ENCODE results near the gene PIGR. TPM values are rescaled to one million over a fixed set of nuclear protein-coding genes. Genes with fewer than 3 reads are reported as not detected.

Gene PIGR
- polyA plus RNA-seq, 1 donor (not counting 4 experiments of a cell fraction or from before 2014, with no cell fraction given): 0.01 TPM

- no peaks in the 10 kb centered on the region for H3K9me3 ChIP-seq (ENCODE audit: control insufficient read depth, low read depth, low read length)
- H3K4me2 ChIP-seq (ENCODE audit: control insufficient read depth, extremely low read depth, insufficient read depth, low read depth, low read length): no peak overlapping the region
- H3K27ac ChIP-seq (ENCODE audit: control insufficient read depth, insufficient read depth, low read length): no peak overlapping the region
- no peak overlapping the region for H2AFZ ChIP-seq (ENCODE audit: control insufficient read depth, low read length)
- no peaks in the 10 kb centered on the region for H4K20me1 ChIP-seq (ENCODE audit: control insufficient read depth, extremely low read depth, insufficient read depth, low read length)
- dilution Hi-C loops (cut with MboI; ENCODE audit: extremely low pct_ligation_motif_present, low sequenced_read_pairs): no loop called here
- H3K9ac ChIP-seq (ENCODE audit: control insufficient read depth, extremely low read depth, insufficient read depth, low read length): no peak overlapping the region
- H3K4me3 ChIP-seq (ENCODE audit: control insufficient read depth in 2 of 3, extremely low read depth in 1 of 3, insufficient read depth in 2 of 3, low read depth in 1 of 3, low read length in 3 of 3): no peak overlapping the region
- no peaks in the 10 kb centered on the region for H3K27me3 ChIP-seq (ENCODE audit: control insufficient read depth, extremely low read depth, insufficient read depth, low read length)
- no peak for FAIRE-seq
- H3K4me1 ChIP-seq (ENCODE audit: control insufficient read depth, extremely low read depth, insufficient read depth, low read length): peaks cover 64% of the 10 kb centered on the region
- no peaks in the 10 kb centered on the region for H3K36me3 ChIP-seq (ENCODE audit: control insufficient read depth in 2 of 2, extremely low read depth in 1 of 2, insufficient read depth in 2 of 2, low read length in 2 of 2)
- H3K9me1 ChIP-seq (ENCODE audit: control insufficient read depth, extremely low read depth, insufficient read depth, low read length): no peaks in the 10 kb centered on the region
- no peak for TF ChIP-seq EZH2 (IDR thresholded peaks at IDR 0.05; ENCODE audit: low read length)
- TF ChIP-seq, protein P1, sequence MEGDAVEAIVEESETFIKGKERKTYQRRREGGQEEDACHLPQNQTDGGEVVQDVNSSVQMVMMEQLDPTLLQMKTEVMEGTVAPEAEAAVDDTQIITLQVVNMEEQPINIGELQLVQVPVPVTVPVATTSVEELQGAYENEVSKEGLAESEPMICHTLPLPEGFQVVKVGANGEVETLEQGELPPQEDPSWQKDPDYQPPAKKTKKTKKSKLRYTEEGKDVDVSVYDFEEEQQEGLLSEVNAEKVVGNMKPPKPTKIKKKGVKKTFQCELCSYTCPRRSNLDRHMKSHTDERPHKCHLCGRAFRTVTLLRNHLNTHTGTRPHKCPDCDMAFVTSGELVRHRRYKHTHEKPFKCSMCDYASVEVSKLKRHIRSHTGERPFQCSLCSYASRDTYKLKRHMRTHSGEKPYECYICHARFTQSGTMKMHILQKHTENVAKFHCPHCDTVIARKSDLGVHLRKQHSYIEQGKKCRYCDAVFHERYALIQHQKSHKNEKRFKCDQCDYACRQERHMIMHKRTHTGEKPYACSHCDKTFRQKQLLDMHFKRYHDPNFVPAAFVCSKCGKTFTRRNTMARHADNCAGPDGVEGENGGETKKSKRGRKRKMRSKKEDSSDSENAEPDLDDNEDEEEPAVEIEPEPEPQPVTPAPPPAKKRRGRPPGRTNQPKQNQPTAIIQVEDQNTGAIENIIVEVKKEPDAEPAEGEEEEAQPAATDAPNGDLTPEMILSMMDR (optimal IDR thresholded peaks at IDR 0.05 in 1 of 3, IDR thresholded peaks at IDR 0.05 in 1 of 3, conservative IDR thresholded peaks at IDR 0.05 in 1 of 3; ENCODE audit: extremely low read depth in 1 of 3, insufficient read depth in 2 of 3, low read length in 3 of 3): no peak
- H3K79me2 ChIP-seq (ENCODE audit: control insufficient read depth, insufficient read depth, low read length): no peaks in the 10 kb centered on the region
- no peak for DNase-seq (ENCODE audit: low read depth, low spot score)
Measured at GRCh38 chr1:206887701-206888100, 58.6 kb downstream of the PIGR start.

GRCh38 chr1:206886831-206887230 is 59.4 kb downstream of the PIGR start:
- H3K9ac ChIP-seq (ENCODE audit: control insufficient read depth, extremely low read depth, insufficient read depth, low read length): no peak overlapping the region

More at GRCh38 chr1:206886831-206887230, 59.4 kb downstream of the PIGR start:
- Histone ChIP-seq H3K4me1 (ENCODE audit: control insufficient read depth, extremely low read depth, insufficient read depth, low read length) (peaks cover 56% of the 10 kb centered on the region), H3K9me3 (ENCODE audit: control insufficient read depth, low read depth, low read length) (no peaks in the 10 kb centered on the region), H3K9me1 (ENCODE audit: control insufficient read depth, extremely low read depth, insufficient read depth, low read length) (no peaks in the 10 kb centered on the region), H3K4me2 (ENCODE audit: control insufficient read depth, extremely low read depth, insufficient read depth, low read depth, low read length) (no peak overlapping the region), H3K27me3 (ENCODE audit: control insufficient read depth, extremely low read depth, insufficient read depth, low read length) (no peaks in the 10 kb centered on the region), H3K36me3 (ENCODE audit: control insufficient read depth in 2 of 2, extremely low read depth in 1 of 2, insufficient read depth in 2 of 2, low read length in 2 of 2) (no peaks in the 10 kb centered on the region), H2AFZ (ENCODE audit: control insufficient read depth, low read length) (no peak overlapping the region), H3K4me3 (ENCODE audit: control insufficient read depth in 2 of 3, extremely low read depth in 1 of 3, insufficient read depth in 2 of 3, low read depth in 1 of 3, low read length in 3 of 3) (no peak overlapping the region), H4K20me1 (ENCODE audit: control insufficient read depth, extremely low read depth, insufficient read depth, low read length) (no peaks in the 10 kb centered on the region), H3K79me2 (ENCODE audit: control insufficient read depth, insufficient read depth, low read length) (no peaks in the 10 kb centered on the region), H3K27ac (ENCODE audit: control insufficient read depth, insufficient read depth, low read length) (no peak overlapping the region)
- dilution Hi-C loops (cut with MboI; ENCODE audit: extremely low pct_ligation_motif_present, low sequenced_read_pairs): no loop called here
- DNase-seq (ENCODE audit: low read depth, low spot score) (no peak), FAIRE-seq (no peak)
- TF ChIP-seq, protein P1 (optimal IDR thresholded peaks at IDR 0.05 in 1 of 3, IDR thresholded peaks at IDR 0.05 in 1 of 3, conservative IDR thresholded peaks at IDR 0.05 in 1 of 3; ENCODE audit: extremely low read depth in 1 of 3, insufficient read depth in 2 of 3, low read length in 3 of 3): no peak
- TF ChIP-seq EZH2 (IDR thresholded peaks at IDR 0.05; ENCODE audit: low read length): no peak

All from keratinocyte (primary cell).